Breast epithelium (tissue), 3 donors: ENCODE measurements around the gene HPDL.
"Not testable (repeated sequence)": the region's sequence is repeated elsewhere in the genome, so short reads cannot be mapped to it uniquely, and the experiment has no call there.

Experiments used
- CTCF ChIP-seq, 3 donors: fragments of 450-650 bp; IDR thresholded peaks; one replicate each; pipeline ENCODE4 v1.5.1; 2016 to 2017; ENCODE audit warnings: antibody characterized with exemption in 3 of 3, mild to moderate bottlenecking in 3 of 3, moderate library complexity in 3 of 3
- POLR2AphosphoS5 ChIP-seq, 3 donors: sonication (generic); formaldehyde crosslinking; IDR thresholded peaks; one replicate each; pipeline ENCODE4 v1.6.1; 2017; ENCODE audit warnings: antibody characterized with exemption in 3 of 3

DNA sequence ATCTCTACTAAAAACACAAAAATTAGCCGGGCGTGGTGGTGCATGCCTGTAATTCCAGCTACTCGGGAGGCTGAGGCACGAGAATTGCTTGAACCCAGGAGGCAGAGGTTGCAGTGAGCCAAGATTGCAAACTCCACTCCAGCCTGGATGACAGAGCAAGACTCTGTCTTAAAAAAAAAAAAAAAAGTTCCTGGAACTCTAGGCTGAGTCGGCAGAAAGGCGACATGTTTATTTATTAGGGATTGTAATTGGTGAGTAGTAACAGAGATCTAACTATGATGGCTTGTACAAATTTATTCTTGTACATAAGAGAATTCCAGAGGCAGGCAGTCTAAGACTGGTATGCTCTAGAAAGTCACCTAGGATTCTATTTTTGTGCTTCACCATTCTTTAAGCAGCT, 35.7 kb upstream of the HPDL start:
- TF ChIP-seq CTCF, POLR2AphosphoS5 (IDR thresholded peaks at IDR 0.05): not testable (repeated sequence)
